Fibroblast of lung (primary cell): ENCODE measurements around the gene CACNA2D3.

ENCODE experiments used
- CTCF ChIP-seq, 2 donors: IDR thresholded peaks in 1 of 2; conservative IDR thresholded peaks in 1 of 2; 1 replicate in 1 of 2; 2 replicates in 1 of 2; pipeline ENCODE4 v1.5.1; 2011 to 2012; ENCODE audit warnings: low read length in 2 of 2, control low read depth in 1 of 2, inconsistent platforms in 1 of 2, low read depth in 1 of 2, mild to moderate bottlenecking in 1 of 2
- EZH2 ChIP-seq: IDR thresholded peaks from 2 replicates; pipeline ENCODE4 v1.5.1; 2012; ENCODE audit warnings: low read length, control low read depth, mild to moderate bottlenecking; ENCODE audit errors: missing control alignments

GRCh38 chr3:54935869-54936268, 813.5 kb downstream of the CACNA2D3 start:
- TF ChIP-seq CTCF (conservative IDR thresholded peaks at IDR 0.05 in 1 of 2, IDR thresholded peaks at IDR 0.05 in 1 of 2; ENCODE audit: low read depth in 1 of 2, low read length in 2 of 2) (no peak), EZH2 (no peak)
